ENCODE results near the gene PTCD2. TPM values are rescaled to one million over a fixed set of nuclear protein-coding genes. Genes with fewer than 3 reads are reported as not detected.
"Not testable (repeated sequence)": the region's sequence is repeated elsewhere in the genome, so short reads cannot be mapped to it uniquely, and the experiment has no call there.

Gene PTCD2
- total RNA-seq, 1 donor = 11.7 TPM

DNA sequence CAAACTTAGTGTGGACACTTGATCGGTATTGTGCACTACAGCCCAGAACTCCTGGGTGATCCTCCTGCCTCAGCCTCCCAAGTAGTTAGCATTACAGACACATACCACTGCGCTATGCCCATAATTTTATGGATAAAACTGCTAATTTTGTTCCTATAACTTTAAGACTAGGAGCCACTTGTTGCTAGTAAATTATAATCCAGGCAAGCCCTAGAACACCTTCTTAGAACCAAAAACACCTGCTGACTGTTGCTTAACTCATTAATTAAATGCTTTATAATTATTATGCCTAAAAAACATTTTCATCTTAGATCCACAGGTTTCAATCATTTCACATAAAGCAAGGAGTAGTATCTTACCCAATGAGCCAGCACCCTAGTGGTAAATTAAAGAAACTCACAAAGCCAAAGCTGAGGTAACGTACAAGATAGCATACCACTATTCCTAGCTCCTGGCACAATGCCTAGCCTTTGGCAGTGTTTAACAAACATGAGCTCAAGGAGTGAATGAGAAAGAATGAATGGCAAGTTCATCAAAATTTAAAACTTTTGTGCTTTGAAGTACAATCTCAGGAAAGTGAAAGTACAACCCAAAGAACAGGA, 5.5 kb upstream of the PTCD2 start:
- TF ChIP-seq, protein P1, sequence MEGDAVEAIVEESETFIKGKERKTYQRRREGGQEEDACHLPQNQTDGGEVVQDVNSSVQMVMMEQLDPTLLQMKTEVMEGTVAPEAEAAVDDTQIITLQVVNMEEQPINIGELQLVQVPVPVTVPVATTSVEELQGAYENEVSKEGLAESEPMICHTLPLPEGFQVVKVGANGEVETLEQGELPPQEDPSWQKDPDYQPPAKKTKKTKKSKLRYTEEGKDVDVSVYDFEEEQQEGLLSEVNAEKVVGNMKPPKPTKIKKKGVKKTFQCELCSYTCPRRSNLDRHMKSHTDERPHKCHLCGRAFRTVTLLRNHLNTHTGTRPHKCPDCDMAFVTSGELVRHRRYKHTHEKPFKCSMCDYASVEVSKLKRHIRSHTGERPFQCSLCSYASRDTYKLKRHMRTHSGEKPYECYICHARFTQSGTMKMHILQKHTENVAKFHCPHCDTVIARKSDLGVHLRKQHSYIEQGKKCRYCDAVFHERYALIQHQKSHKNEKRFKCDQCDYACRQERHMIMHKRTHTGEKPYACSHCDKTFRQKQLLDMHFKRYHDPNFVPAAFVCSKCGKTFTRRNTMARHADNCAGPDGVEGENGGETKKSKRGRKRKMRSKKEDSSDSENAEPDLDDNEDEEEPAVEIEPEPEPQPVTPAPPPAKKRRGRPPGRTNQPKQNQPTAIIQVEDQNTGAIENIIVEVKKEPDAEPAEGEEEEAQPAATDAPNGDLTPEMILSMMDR (IDR thresholded peaks at IDR 0.05; ENCODE audit: insufficient read depth, low read depth, low read length) = peak; percentile 37
- H3K4me3 ChIP-seq (ENCODE audit: low read depth, low read length) = no peak overlapping the region
- DNase-seq (ENCODE audit: low read depth) = peak; percentile 72

DNA sequence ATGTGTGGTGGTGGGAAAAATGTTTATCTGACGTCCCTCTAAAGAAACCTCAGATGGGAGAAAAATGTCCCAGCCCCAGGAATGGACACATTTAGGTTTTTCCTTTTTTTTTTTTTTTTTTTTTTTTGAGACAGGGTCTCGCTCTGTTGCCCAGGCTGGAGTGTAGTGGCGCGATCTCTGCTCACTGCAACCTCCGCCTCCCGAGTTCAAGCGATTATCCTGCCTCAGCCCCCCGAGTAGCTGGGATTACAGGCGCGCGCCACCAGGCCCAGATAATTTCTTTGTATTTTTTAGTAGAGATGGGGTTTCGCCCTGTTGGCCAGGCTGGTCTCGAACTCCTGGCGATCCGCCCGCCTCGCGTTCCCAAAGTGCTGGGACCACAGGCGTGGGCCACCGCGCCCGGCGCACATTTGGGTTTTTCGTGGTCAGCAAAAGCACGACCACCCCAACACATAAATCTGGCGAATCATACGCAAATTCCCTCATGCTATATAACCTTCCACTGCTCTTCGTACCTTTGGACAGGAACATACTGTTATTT, 668 bp upstream of the PTCD2 start:
- not testable (repeated sequence) for DNase-seq (ENCODE audit: low read depth)
- H3K4me3 ChIP-seq (ENCODE audit: low read depth, low read length) = peak overlapping the region; percentile 99

DNA sequence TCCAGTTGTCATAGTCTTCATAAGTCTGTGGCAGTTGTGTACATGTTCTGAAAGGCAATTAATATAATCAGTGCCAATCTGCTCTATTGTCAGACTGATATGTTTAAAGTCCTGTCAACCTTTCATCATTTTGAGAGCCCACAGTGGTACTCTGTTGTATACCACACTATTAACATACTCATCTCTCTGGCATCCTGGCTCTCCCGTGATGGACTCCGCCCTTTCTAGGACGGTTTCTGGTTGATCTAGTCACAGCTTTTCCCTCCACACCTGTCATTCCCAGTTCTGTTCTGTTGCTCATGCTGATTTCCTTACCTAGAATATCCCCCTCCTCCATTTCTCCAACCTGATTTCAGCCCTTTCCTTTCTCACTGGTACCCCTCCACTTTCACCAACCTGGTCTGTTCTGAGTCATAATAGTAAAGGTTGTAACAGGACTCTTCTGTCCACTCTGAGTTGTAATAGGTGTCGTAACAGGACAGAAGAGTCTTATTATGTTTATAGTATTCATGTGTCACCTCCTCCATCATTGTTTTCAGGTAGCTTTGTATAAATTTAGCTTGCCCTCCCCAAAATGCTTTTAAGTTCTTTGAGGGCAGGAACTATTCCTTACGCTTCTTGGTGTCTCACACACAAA, 4.1 kb downstream of the PTCD2 start:
- no peak overlapping the region for H3K4me3 ChIP-seq (ENCODE audit: low read depth, low read length)
- TF ChIP-seq, protein P1 (IDR thresholded peaks at IDR 0.05; ENCODE audit: insufficient read depth, low read depth, low read length) = no peak
- DNase-seq (ENCODE audit: low read depth) = no peak

DNA sequence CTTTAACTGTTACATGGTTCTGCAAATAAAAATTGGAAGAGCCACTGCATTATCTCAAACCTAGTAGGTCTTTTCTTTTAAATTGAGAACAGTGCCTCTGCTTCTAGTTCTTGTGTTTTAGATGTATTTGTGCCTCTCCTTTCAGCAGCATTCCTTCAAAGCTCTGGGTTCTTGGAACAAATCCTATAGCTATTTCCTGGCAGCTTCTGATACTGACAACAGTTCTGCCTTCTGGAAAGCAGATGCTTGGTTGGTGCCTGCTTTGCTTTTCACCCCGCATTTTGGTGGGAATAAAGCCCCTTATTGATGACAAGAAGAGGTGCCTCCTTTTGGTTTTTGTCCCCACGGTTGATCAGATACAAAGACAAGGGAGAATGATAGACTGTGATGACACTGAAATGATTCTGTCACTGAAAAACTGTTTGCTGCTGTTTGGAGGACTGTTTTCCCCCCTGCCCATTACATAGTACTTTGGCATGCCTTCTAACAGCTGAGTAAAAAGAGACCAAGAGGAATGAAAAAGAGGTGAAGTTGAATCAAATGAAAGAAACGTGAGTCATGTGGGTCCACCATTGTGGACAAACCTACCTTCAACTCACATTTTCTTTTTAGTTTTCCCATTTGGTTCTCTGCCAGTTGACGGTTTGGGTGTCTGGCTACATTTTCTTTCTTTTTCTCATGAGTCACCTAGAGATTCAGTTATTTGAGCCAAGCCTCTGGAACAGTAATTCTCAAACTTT, 5.6 kb downstream of the PTCD2 start:
- TF ChIP-seq, protein P1 (IDR thresholded peaks at IDR 0.05; ENCODE audit: insufficient read depth, low read depth, low read length) = no peak
- DNase-seq (ENCODE audit: low read depth) = peak; percentile 21
- H3K4me3 ChIP-seq (ENCODE audit: low read depth, low read length) = no peak overlapping the region

DNA sequence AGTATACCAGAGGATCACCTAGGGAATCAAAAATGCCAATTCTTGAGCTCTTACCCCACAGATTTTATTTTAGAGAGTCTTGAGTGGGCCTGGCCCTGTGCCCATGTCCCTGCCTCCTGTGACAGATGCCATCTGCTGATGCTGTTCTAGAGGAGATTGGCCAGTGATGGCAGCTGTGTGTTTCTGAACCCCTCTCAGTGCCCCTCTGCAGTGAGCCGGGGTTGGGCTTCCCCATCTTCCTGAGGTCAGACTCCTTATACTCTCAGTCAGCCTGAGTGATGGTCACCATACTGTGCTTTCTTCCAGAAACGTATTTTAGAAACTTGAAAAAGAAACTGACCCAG, 6.1 kb downstream of the PTCD2 start:
- DNase-seq (ENCODE audit: low read depth) = no peak
- H3K4me3 ChIP-seq (ENCODE audit: low read depth, low read length) = no peak overlapping the region
- TF ChIP-seq, protein P1 (IDR thresholded peaks at IDR 0.05; ENCODE audit: insufficient read depth, low read depth, low read length) = no peak

DNA sequence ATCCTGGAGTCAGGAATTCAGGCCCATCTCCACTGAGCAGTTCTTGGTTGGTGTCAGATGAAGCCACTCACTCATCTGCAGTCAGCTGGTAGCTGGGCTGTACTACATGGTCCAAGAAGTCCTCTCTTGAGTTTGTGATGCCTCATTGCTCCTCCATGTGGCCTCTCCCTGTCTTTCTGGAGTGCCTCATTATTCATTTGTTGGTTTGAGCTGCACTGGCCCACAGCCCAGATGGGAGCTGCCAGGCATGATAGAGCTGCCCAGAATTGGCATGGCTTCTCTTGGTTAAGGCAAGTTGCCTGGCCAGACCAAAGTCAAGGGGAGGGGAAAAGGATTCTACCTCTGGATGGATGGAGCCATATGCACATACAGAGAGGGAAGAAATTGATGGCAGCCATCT, 8.0 kb downstream of the PTCD2 start:
- no peak for DNase-seq (ENCODE audit: low read depth)
- no peak overlapping the region for H3K4me3 ChIP-seq (ENCODE audit: low read depth, low read length)
- TF ChIP-seq, protein P1 (IDR thresholded peaks at IDR 0.05; ENCODE audit: insufficient read depth, low read depth, low read length) = no peak

DNA sequence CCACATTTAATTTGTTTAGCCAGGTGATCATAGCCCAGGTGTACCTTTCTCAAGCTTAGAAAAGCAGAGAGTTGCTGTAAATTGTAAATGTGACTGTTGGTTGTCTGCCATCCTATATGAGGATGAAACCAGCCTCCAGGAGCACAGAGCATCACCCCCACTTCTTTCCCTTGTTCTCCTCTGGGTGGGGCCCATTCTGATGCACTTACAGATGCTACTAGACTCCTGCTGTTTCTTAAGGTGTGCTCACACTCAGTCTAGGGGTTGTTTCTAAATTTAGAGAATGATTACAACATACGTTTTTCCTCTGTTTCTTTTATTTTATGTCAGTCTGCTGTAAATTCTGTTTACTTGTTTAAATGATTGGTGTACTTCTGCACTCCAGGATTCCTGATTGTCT, 10.5 kb downstream of the PTCD2 start:
- DNase-seq (ENCODE audit: low read depth) = no peak
- TF ChIP-seq, protein P1 (IDR thresholded peaks at IDR 0.05; ENCODE audit: insufficient read depth, low read depth, low read length) = no peak
- no peak overlapping the region for H3K4me3 ChIP-seq (ENCODE audit: low read depth, low read length)

Data from fibroblast of villous mesenchyme (primary cell).